Measurements from ENCODE around the gene KIF23.
"Not testable (repeated sequence)": the region's sequence is repeated elsewhere in the genome, so short reads cannot be mapped to it uniquely, and the experiment has no call there.

KIF23 gene

GRCh38 chr15:69434679-69435078 is 20.5 kb downstream of the KIF23 start:
- no peak for DNase-seq (ENCODE audit: low spot score)

GRCh38 chr15:69435985-69436384 is 21.8 kb downstream of the KIF23 start:
- DNase-seq (ENCODE audit: low spot score) = no peak

- DNase-seq (ENCODE audit: low spot score) = no peak
Measured at GRCh38 chr15:69436951-69437350, 22.8 kb downstream of the KIF23 start.

- DNase-seq (ENCODE audit: low spot score) = no peak
Measured at GRCh38 chr15:69439623-69440022, 25.5 kb downstream of the KIF23 start.

GRCh38 chr15:69443032-69443611 is 29.0 kb downstream of the KIF23 start:
- no peak for DNase-seq (ENCODE audit: low spot score)

GRCh38 chr15:69444686-69445085 is 30.5 kb downstream of the KIF23 start:
- no peak for DNase-seq (ENCODE audit: low spot score)

- DNase-seq (ENCODE audit: low spot score) = no peak
Measured at GRCh38 chr15:69446953-69447352, 32.8 kb downstream of the KIF23 start.

GRCh38 chr15:69450221-69450620 is 36.1 kb downstream of the KIF23 start:
- DNase-seq (ENCODE audit: low spot score) = not testable (repeated sequence)

GRCh38 chr15:69450968-69451695 is 37.0 kb downstream of the KIF23 start:
- DNase-seq (ENCODE audit: low spot score) = no peak

- peak; percentile 39 for DNase-seq (ENCODE audit: low spot score)
Measured at GRCh38 chr15:69451951-69452691, 38.0 kb downstream of the KIF23 start.

GRCh38 chr15:69452692-69453521 is 38.8 kb downstream of the KIF23 start, which contains the start of gene RPLP1:
TSS of gene RPLP1 (plus strand) at chr15:69452818. CDS start at chr15:69452949, 131 bp downstream.
- peak; percentile 97 for DNase-seq (ENCODE audit: low spot score)

GRCh38 chr15:69454953-69455352 is 40.8 kb downstream of the KIF23 start:
- DNase-seq (ENCODE audit: low spot score) = no peak

- DNase-seq (ENCODE audit: low spot score) = no peak
Measured at GRCh38 chr15:69456208-69457166, 42.3 kb downstream of the KIF23 start.

GRCh38 chr15:69457304-69458280 is 43.4 kb downstream of the KIF23 start:
- no peak for DNase-seq (ENCODE audit: low spot score)

- DNase-seq (ENCODE audit: low spot score) = no peak
Measured at GRCh38 chr15:69459066-69459465, 44.9 kb downstream of the KIF23 start.

- no peak for DNase-seq (ENCODE audit: low spot score)
Measured at GRCh38 chr15:69460481-69460880, 46.3 kb downstream of the KIF23 start.

GRCh38 chr15:69462030-69462492 is 47.9 kb downstream of the KIF23 start:
- no peak for DNase-seq (ENCODE audit: low spot score)

GRCh38 chr15:69462493-69463181 is 48.5 kb downstream of the KIF23 start:
- peak; percentile 95 for DNase-seq (ENCODE audit: low spot score)

GRCh38 chr15:69463182-69463756 is 49.1 kb downstream of the KIF23 start:
- peak; percentile 54 for DNase-seq (ENCODE audit: low spot score)
